ENCODE measurements around the gene LTBP1. TPM values are rescaled to one million over a fixed set of nuclear protein-coding genes. Genes with fewer than 3 reads are reported as not detected.

Gene LTBP1
- total and polyA plus RNA-seq, 2 of the 13 experiments (the other 11 are each of a cell fraction or from before 2014, with no cell fraction given): 0.12 to 0.22 TPM

DNA sequence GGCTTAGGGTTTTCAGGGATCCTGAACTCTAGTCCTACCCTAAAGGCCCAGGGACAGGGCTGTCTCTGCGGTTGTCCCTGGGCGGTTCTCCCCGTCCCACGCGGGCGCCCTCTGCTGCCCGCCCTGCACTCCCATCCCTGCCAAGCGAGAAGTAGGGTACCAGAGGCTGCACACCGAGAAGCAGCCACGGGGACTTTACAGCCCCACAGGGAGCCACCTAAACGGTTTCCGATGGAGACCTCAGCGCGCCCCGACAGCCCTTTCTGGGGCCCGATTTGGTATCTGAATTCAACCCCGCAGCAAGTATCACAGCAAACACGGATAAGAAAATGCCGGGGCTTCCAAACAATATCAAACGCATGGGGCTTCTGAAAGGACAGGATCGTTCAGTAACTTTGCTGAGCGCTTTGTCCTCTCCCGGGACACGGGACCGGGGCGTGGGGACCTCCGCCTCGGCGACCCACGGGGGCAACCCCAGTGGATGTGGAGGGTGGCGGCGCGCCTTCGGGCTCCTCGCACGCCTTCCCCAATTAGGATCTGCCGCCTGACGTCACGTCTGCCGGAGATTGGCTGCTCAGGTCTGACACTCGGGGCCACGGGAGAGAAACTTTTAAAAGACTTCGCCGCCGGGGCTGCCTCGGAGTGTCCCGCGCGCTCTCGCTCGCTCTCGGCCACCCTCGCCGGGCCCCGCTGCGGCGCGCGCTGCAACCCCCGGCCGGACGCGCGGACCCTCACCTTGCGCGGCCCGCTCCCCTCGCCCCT is at the start of gene LTBP1 (continued):
- TF ChIP-seq ZNF101 (CRISPR knock-in tag; IDR thresholded peaks at IDR 0.05; ENCODE audit: borderline replicate concordance, low read depth): no peak
- no peak for TF ChIP-seq MED1 (CRISPR knock-in tag; IDR thresholded peaks at IDR 0.05)
- TF ChIP-seq, protein P1, sequence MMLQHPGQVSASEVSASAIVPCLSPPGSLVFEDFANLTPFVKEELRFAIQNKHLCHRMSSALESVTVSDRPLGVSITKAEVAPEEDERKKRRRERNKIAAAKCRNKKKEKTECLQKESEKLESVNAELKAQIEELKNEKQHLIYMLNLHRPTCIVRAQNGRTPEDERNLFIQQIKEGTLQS (CRISPR knock-in tag; IDR thresholded peaks at IDR 0.05): no peak
- TF ChIP-seq ZNF607 (CRISPR knock-in tag; IDR thresholded peaks at IDR 0.05; ENCODE audit: borderline replicate concordance): no peak
- no peak for TF ChIP-seq TMF1 (CRISPR knock-in tag; IDR thresholded peaks at IDR 0.05; ENCODE audit: low read depth)
- TF ChIP-seq XRCC5 (optimal IDR thresholded peaks at IDR 0.05; ENCODE audit: low read length): peak; percentile 92
- no peak for TF ChIP-seq ZNF234 (CRISPR knock-in tag; conservative IDR thresholded peaks at IDR 0.05)
- no peak for TF ChIP-seq ZNF775 (CRISPR knock-in tag; IDR thresholded peaks at IDR 0.05; ENCODE audit: borderline replicate concordance)
- no peak for TF ChIP-seq NFATC3 (CRISPR knock-in tag; IDR thresholded peaks at IDR 0.05)
- no peak for TF ChIP-seq KDM6A (CRISPR knock-in tag; IDR thresholded peaks at IDR 0.05; ENCODE audit: low read depth)
- TF ChIP-seq MAFK (conservative IDR thresholded peaks at IDR 0.05 in 1 of 2, IDR thresholded peaks at IDR 0.05 in 1 of 2; ENCODE audit: low read length in 2 of 2): no peak
- TF ChIP-seq ZNF329 (CRISPR knock-in tag; IDR thresholded peaks at IDR 0.05; ENCODE audit: low read depth): no peak
- no peak for TF ChIP-seq SMAD9 (CRISPR knock-in tag; IDR thresholded peaks at IDR 0.05)
- no peak for TF ChIP-seq TFE3 (CRISPR knock-in tag; IDR thresholded peaks at IDR 0.05)
- no peak for TF ChIP-seq ZIK1 (CRISPR knock-in tag; IDR thresholded peaks at IDR 0.05; ENCODE audit: borderline replicate concordance, low read depth)
- no peak for TF ChIP-seq HDAC1 (CRISPR knock-in tag; IDR thresholded peaks at IDR 0.05)
- no peak for TF ChIP-seq ZNF496 (CRISPR knock-in tag; IDR thresholded peaks at IDR 0.05; ENCODE audit: insufficient replicate concordance)
- TF ChIP-seq CCAR2 (optimal IDR thresholded peaks at IDR 0.05; ENCODE audit: low read depth, low read length): no peak
- no peak for TF ChIP-seq ZNF703 (CRISPR knock-in tag; IDR thresholded peaks at IDR 0.05; ENCODE audit: borderline replicate concordance)
- TF ChIP-seq, protein P2, sequence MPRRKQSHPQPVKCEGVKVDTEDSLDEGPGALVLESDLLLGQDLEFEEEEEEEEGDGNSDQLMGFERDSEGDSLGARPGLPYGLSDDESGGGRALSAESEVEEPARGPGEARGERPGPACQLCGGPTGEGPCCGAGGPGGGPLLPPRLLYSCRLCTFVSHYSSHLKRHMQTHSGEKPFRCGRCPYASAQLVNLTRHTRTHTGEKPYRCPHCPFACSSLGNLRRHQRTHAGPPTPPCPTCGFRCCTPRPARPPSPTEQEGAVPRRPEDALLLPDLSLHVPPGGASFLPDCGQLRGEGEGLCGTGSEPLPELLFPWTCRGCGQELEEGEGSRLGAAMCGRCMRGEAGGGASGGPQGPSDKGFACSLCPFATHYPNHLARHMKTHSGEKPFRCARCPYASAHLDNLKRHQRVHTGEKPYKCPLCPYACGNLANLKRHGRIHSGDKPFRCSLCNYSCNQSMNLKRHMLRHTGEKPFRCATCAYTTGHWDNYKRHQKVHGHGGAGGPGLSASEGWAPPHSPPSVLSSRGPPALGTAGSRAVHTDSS (CRISPR knock-in tag; conservative IDR thresholded peaks at IDR 0.05): no peak
- no peak for TF ChIP-seq PLRG1 (conservative IDR thresholded peaks at IDR 0.05)
- no peak for TF ChIP-seq MAX (IDR thresholded peaks at IDR 0.05)
- TF ChIP-seq NCOA2 (CRISPR knock-in tag; IDR thresholded peaks at IDR 0.05): no peak
- no peak for TF ChIP-seq SNAI1 (CRISPR knock-in tag; IDR thresholded peaks at IDR 0.05; ENCODE audit: borderline replicate concordance)
- no peak for TF ChIP-seq ZNF713 (CRISPR knock-in tag; IDR thresholded peaks at IDR 0.05)
- TF ChIP-seq HNRNPLL (IDR thresholded peaks at IDR 0.05; ENCODE audit: low read depth, low read length, poor library complexity, severe bottlenecking): peak; percentile 40
- TF ChIP-seq GATAD2A (CRISPR knock-in tag; IDR thresholded peaks at IDR 0.05): 0 out of 2 replicates have a peak, but pooled peaks have one; percentile 21
- TF ChIP-seq HNRNPUL1 (IDR thresholded peaks at IDR 0.05; ENCODE audit: low read depth, low read length): no peak
- TF ChIP-seq MIER3 (CRISPR knock-in tag; IDR thresholded peaks at IDR 0.05; ENCODE audit: borderline replicate concordance): 0 out of 2 replicates have a peak, but pooled peaks have one; percentile 26
- no peak for TF ChIP-seq CENPX (CRISPR knock-in tag; IDR thresholded peaks at IDR 0.05)

Measured in HepG2 (cell line).